CD4-positive, alpha-beta T cell treated with Interleukin-15 for 4 hours (primary cell): ENCODE measurements around the gene FAM124B.
"Not testable (repeated sequence)": the region's sequence is repeated elsewhere in the genome, so short reads cannot be mapped to it uniquely, and the experiment has no call there.

Experiments
- DNase-seq: peaks from one replicate; pipeline ENCODE4 v3.0.0-alpha.2; 2020; ENCODE audit warnings: low spot score

FAM124B gene

GRCh38 chr2:224413381-224413780 is 11.5 kb upstream of the FAM124B start:
- DNase-seq, result no peak

GRCh38 chr2:224412141-224413015 is 10.5 kb upstream of the FAM124B start:
- DNase-seq, result no peak

- no peak for DNase-seq
These were observed 9.1 kb upstream of the FAM124B start for GRCh38 chr2:224410946-224411561.

GRCh38 chr2:224408676-224409075 is 6.8 kb upstream of the FAM124B start:
- DNase-seq, result no peak

GRCh38 chr2:224407241-224407701 is 5.4 kb upstream of the FAM124B start:
- DNase-seq, result no peak

GRCh38 chr2:224405841-224406370 is 4.0 kb upstream of the FAM124B start:
- no peak for DNase-seq

- DNase-seq, result no peak
These were observed 3.5 kb upstream of the FAM124B start for GRCh38 chr2:224405412-224405811.

GRCh38 chr2:224404796-224405195 is 2.9 kb upstream of the FAM124B start:
- DNase-seq, result no peak

GRCh38 chr2:224403657-224404056 is 1.8 kb upstream of the FAM124B start:
- DNase-seq, result no peak

- no peak for DNase-seq
These were observed 848 bp downstream of the FAM124B start for GRCh38 chr2:224400886-224401632.

GRCh38 chr2:224400174-224400810 is 1.6 kb downstream of the FAM124B start:
- no peak for DNase-seq

- no peak for DNase-seq
These were observed 3.6 kb downstream of the FAM124B start for GRCh38 chr2:224398289-224398688.

GRCh38 chr2:224397100-224397499 is 4.8 kb downstream of the FAM124B start:
- DNase-seq, result not testable (repeated sequence)

GRCh38 chr2:224395620-224396390 is 6.1 kb downstream of the FAM124B start:
- no peak for DNase-seq

GRCh38 chr2:224393157-224393872 is 8.6 kb downstream of the FAM124B start:
- no peak for DNase-seq

- DNase-seq, result no peak
These were observed 9.4 kb downstream of the FAM124B start for GRCh38 chr2:224392545-224392944.

GRCh38 chr2:224389317-224389716 is 12.6 kb downstream of the FAM124B start:
- no peak for DNase-seq

GRCh38 chr2:224386876-224387275 is 15.0 kb downstream of the FAM124B start:
- DNase-seq, result no peak

GRCh38 chr2:224382973-224383555 is 18.8 kb downstream of the FAM124B start:
- no peak for DNase-seq

GRCh38 chr2:224382280-224382647 is 19.6 kb downstream of the FAM124B start:
- not testable (repeated sequence) for DNase-seq
